HL-60 (cell line): ENCODE measurements around the gene DMD.

Source experiments
- DNase-seq, 2 experiments: peaks; one replicate each; pipeline ENCODE4 v3.0.0-alpha.2; 2010 to 2020; ENCODE audit warnings: low read depth in 1 of 2, low spot score in 1 of 2
- H3K27ac ChIP-seq: fragments of 250-450 bp; sonication (Bioruptor Pico); replicated peaks from 2 replicates; pipeline ENCODE4 v1.5.1; 2020; ENCODE audit warnings: mild to moderate bottlenecking, moderate library complexity
- H3K27me3 ChIP-seq: fragments of 250-450 bp; sonication (Bioruptor Pico); 2 replicates; pipeline ENCODE4 v1.5.1; 2021; ENCODE audit warnings: mild to moderate bottlenecking, moderate library complexity; ENCODE audit not compliant: insufficient read depth, poor library complexity, severe bottlenecking
- H3K4me3 ChIP-seq: replicated peaks from 2 replicates; pipeline ENCODE4 v1.5.1; 2011; ENCODE audit warnings: mild to moderate bottlenecking, control low read depth, low read length; ENCODE audit not compliant: insufficient read depth
- CTCF ChIP-seq: IDR thresholded peaks from one replicate; pipeline ENCODE4 v1.5.1; 2011; ENCODE audit warnings: low read length, control low read depth, inconsistent platforms; ENCODE audit not compliant: insufficient read depth
- GABPA ChIP-seq: IDR thresholded peaks from 2 replicates; pipeline ENCODE4 v1.6.1; 2012; ENCODE audit warnings: low read depth
- POLR2AphosphoS5 ChIP-seq: IDR thresholded peaks from 2 replicates; pipeline ENCODE4 v1.6.1; 2012; ENCODE audit warnings: low read depth
- REST ChIP-seq: IDR thresholded peaks from 2 replicates; pipeline ENCODE4 v1.6.1; 2012; ENCODE audit warnings: low read depth; ENCODE audit not compliant: insufficient replicate concordance
- SPI1 ChIP-seq: IDR thresholded peaks from 2 replicates; pipeline ENCODE4 v1.6.1; 2012; ENCODE audit warnings: low read depth, mild to moderate bottlenecking, borderline replicate concordance

Gene DMD

GRCh38 chrX:32896088-32896487 is 315.3 kb downstream of the DMD start:
- H3K27ac ChIP-seq: no peak overlapping the region
- no peak for DNase-seq

GRCh38 chrX:32894679-32895078 is 316.7 kb downstream of the DMD start:
- Histone ChIP-seq H3K27me3 (no peaks in the 10 kb centered on the region), H3K27ac (no peak overlapping the region), H3K4me3 (no peak overlapping the region)
- TF ChIP-seq GABPA (no peak), REST (no peak), POLR2AphosphoS5 (no peak), SPI1 (no peak), CTCF (no peak)
- DNase-seq: no peak

More at GRCh38 chrX:32896088-32896487, 315.3 kb downstream of the DMD start:
- H3K4me3 ChIP-seq: no peak overlapping the region
- TF ChIP-seq REST (no peak), GABPA (no peak), POLR2AphosphoS5 (no peak), SPI1 (no peak), CTCF (no peak)
- H3K27me3 ChIP-seq: no peaks in the 10 kb centered on the region

DNA sequence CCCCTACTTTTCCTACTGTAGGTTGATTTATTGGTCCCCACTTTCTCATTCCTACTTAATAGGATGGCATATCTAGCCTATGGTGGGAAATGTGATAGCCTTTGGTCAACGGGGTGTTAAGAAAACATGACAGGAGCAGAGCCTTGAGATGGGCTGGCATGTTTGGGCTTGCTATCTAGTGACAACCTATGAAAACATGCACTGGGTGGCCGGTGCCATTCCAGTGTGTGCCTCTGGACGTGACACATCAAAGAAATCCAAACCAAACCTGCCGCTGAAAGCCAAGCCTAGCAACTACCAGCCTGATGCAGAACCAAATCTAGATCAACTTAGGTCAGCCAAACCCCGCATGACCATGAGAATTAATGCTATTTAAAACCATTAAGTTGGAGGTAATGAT is 317.6 kb downstream of the DMD start:
- no peak for TF ChIP-seq SPI1
- TF ChIP-seq REST: no peak
- TF ChIP-seq CTCF: no peak
- no peak for TF ChIP-seq POLR2AphosphoS5
- Histone ChIP-seq H3K27ac (no peak overlapping the region), H3K27me3 (no peaks in the 10 kb centered on the region), H3K4me3 (no peak overlapping the region)
- DNase-seq: no peak
